Kidney (tissue), 22 donors: Measurements from ENCODE around the gene PGRMC1. TPM values are rescaled to one million over a fixed set of nuclear protein-coding genes. Genes with fewer than 3 reads are reported as not detected.

Experiments used
- DNase-seq, 5 donors: peaks; one replicate each; pipeline ENCODE4 v3.0.0-alpha.2; 2013 to 2020
- FAIRE-seq: peaks from 2 replicates; lab custom pipeline; 2012; peaks lifted over from hg19 to GRCh38; lab: Jason Lieb, UNC
- H3K27ac ChIP-seq, 2 donors: one replicate each; pipeline ENCODE4 v1.7.0; 2013; ENCODE audit warnings: low read depth in 2 of 2, low read length in 2 of 2, inconsistent platforms in 1 of 2
- H3K27me3 ChIP-seq: one replicate; pipeline ENCODE4 v1.7.1; 2013; ENCODE audit warnings: low read length, inconsistent platforms; ENCODE audit not compliant: control insufficient read depth, insufficient read depth
- H3K36me3 ChIP-seq, 3 donors: one replicate each; pipeline versions ENCODE4 v1.7.0 to v1.7.1; 2013; ENCODE audit warnings: low read length in 3 of 3, control low read depth in 1 of 3, inconsistent platforms in 1 of 3; ENCODE audit not compliant: insufficient read depth in 3 of 3, control insufficient read depth in 2 of 3
- H3K4me1 ChIP-seq, 3 donors: one replicate each; pipeline versions ENCODE4 v1.7.0 to v1.7.1; 2013; ENCODE audit warnings: low read length in 3 of 3, inconsistent platforms in 1 of 3, low read depth in 1 of 3; ENCODE audit not compliant: control insufficient read depth in 2 of 3, insufficient read depth in 2 of 3
- H3K4me3 ChIP-seq, 3 donors: one replicate each; pipeline versions ENCODE4 v1.7.0 to v1.8.1; 2013; ENCODE audit warnings: low read length in 3 of 3, control low read depth in 1 of 3, inconsistent platforms in 1 of 3
- H3K9ac ChIP-seq, 3 donors: one replicate each; pipeline versions ENCODE4 v1.7.0 to v1.7.1; 2013; ENCODE audit warnings: low read length in 3 of 3, control low read depth in 1 of 3, inconsistent platforms in 1 of 3
- H3K9me3 ChIP-seq, 3 donors: one replicate each; pipeline versions ENCODE4 v1.7.0 to v1.7.1; 2013; ENCODE audit warnings: low read length in 3 of 3, control low read depth in 1 of 3, inconsistent platforms in 1 of 3; ENCODE audit not compliant: control insufficient read depth in 2 of 3, insufficient read depth in 1 of 3
- intact Hi-C: fragments of 100-400 bp; cut with DNase I; formaldehyde crosslinking; loops from one replicate; pipeline ENCODE4 v1.11.1; 2022
- long read RNA-seq, 10 donors: library from polyadenylated mRNA in 1 of 10; unstranded in 1 of 10; transcript quantifications; one replicate each; pipeline ENCODE4 v2.0.0 and lab custom pipeline, GENCODE V29; 2021 to 2026
- polyA plus RNA-seq: library from polyadenylated mRNA; stranded (reverse); fragments of 350-450 nt; fragmentation: Illumina TruSeq; extraction: RNeasy Lipid Tissue Mini Kit (QIAGEN cat#74804); gene quantifications from one replicate; pipeline ENCODE4 v1.2.3, GENCODE V29; 2014; ENCODE audit warnings: low read depth, low replicate concordance; ENCODE audit not compliant: insufficient read depth
- total RNA-seq: library from RNA; stranded (reverse); fragmentation: NEBNext Ultra II Directional; extraction: Animal tissue kit (Norgen Biotek cat#: 25700); gene quantifications from one replicate; pipeline ENCODE4 v1.2.1, GENCODE V29; 2021
- TF ChIP-seq, protein P1 (sequence below): IDR thresholded peaks from 3 replicates; pipeline ENCODE4 v1.5.1; 2012; ENCODE audit warnings: mild to moderate bottlenecking, moderate library complexity, borderline replicate concordance; ENCODE audit not compliant: insufficient read depth; ENCODE audit errors: extremely low read depth
- donor health status: control.
- donor health status: control.
- donor health status: control.
- donor health status: control.
- donor health status: control.
- donor health status: DM: yes; HTN: yes; CAD: no.
- donor health status: Normal renal cell carcinoma (clear cell type).

The PGRMC1 gene
- total RNA-seq: 118 TPM
- polyA plus RNA-seq: 181 TPM
- long read RNA-seq, donor 1, transcript PGRMC1-201 (3 exons, 1,911 nt): major isoform, 60 of 66 reads
- long read RNA-seq, donor 1, partial matches to known transcripts: 6 of 66 reads
- long read RNA-seq, donor 1, other reads (novel, unspliced or antisense): 0 of 66 reads
- long read RNA-seq, donor 2, transcript PGRMC1-201 (3 exons, 1,911 nt): major isoform, 64 of 64 reads
- long read RNA-seq, donor 2, partial matches to known transcripts: 0 of 64 reads
- long read RNA-seq, donor 2, other reads (novel, unspliced or antisense): 0 of 64 reads
- long read RNA-seq, donor 3, transcript PGRMC1-201 (3 exons, 1,911 nt): major isoform, 87 of 93 reads
- long read RNA-seq, donor 3, partial matches to known transcripts: 0 of 93 reads
- long read RNA-seq, donor 3, other reads (novel, unspliced or antisense): 6 of 93 reads
- long read RNA-seq, donor 4, transcript PGRMC1-201 (3 exons, 1,911 nt): major isoform, 41 of 49 reads
- long read RNA-seq, donor 4, partial matches to known transcripts: 8 of 49 reads
- long read RNA-seq, donor 4, other reads (novel, unspliced or antisense): 0 of 49 reads
- long read RNA-seq, donor 5, transcript PGRMC1-201 (3 exons, 1,911 nt): major isoform, 7 of 7 reads
- long read RNA-seq, donor 5, partial matches to known transcripts: 0 of 7 reads
- long read RNA-seq, donor 5, other reads (novel, unspliced or antisense): 0 of 7 reads
- long read RNA-seq, donor 6, transcript PGRMC1-201 (3 exons, 1,911 nt): major isoform, 82 of 341 reads
- long read RNA-seq, donor 6, partial matches to known transcripts: 248 of 341 reads
- long read RNA-seq, donor 6, other reads (novel, unspliced or antisense): 11 of 341 reads
- long read RNA-seq, donor 7, transcript PGRMC1-201 (3 exons, 1,911 nt): major isoform, 81 of 98 reads
- long read RNA-seq, donor 7, partial matches to known transcripts: 14 of 98 reads
- long read RNA-seq, donor 7, other reads (novel, unspliced or antisense): 2 of 98 reads
- long read RNA-seq, donor 8, transcript PGRMC1-201 (3 exons, 1,911 nt): major isoform, 58 of 82 reads
- long read RNA-seq, donor 8, partial matches to known transcripts: 13 of 82 reads
- long read RNA-seq, donor 8, other reads (novel, unspliced or antisense): 11 of 82 reads
- long read RNA-seq, donor 9, transcript PGRMC1-201 (3 exons, 1,911 nt): major isoform, 34 of 41 reads
- long read RNA-seq, donor 9, partial matches to known transcripts: 7 of 41 reads
- long read RNA-seq, donor 9, other reads (novel, unspliced or antisense): 0 of 41 reads
- long read RNA-seq, donor 10, transcript PGRMC1-201 (3 exons, 1,911 nt): major isoform, 57 of 203 reads
- long read RNA-seq, donor 10, partial matches to known transcripts: 146 of 203 reads
- long read RNA-seq, donor 10, other reads (novel, unspliced or antisense): 0 of 203 reads

- H3K27me3 ChIP-seq: no peaks in the 10 kb centered on the region
- peak within 1 kb of the TSS; percentile 75 to 76 for H3K27ac ChIP-seq
- intact Hi-C loops: no loop called here
- peak within 1 kb of the TSS; percentile 4 to 87 (median 85) for H3K9ac ChIP-seq
- TF ChIP-seq, protein P1, sequence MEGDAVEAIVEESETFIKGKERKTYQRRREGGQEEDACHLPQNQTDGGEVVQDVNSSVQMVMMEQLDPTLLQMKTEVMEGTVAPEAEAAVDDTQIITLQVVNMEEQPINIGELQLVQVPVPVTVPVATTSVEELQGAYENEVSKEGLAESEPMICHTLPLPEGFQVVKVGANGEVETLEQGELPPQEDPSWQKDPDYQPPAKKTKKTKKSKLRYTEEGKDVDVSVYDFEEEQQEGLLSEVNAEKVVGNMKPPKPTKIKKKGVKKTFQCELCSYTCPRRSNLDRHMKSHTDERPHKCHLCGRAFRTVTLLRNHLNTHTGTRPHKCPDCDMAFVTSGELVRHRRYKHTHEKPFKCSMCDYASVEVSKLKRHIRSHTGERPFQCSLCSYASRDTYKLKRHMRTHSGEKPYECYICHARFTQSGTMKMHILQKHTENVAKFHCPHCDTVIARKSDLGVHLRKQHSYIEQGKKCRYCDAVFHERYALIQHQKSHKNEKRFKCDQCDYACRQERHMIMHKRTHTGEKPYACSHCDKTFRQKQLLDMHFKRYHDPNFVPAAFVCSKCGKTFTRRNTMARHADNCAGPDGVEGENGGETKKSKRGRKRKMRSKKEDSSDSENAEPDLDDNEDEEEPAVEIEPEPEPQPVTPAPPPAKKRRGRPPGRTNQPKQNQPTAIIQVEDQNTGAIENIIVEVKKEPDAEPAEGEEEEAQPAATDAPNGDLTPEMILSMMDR: no peak
- no peaks in the 10 kb centered on the region for H3K9me3 ChIP-seq
- no peaks in the 10 kb centered on the region for H3K36me3 ChIP-seq
- H3K4me1 ChIP-seq: peaks cover 0 to 5% (median 0%) of the 10 kb centered on the region in 3 donors
- no peak for FAIRE-seq
- DNase-seq: peak; percentile 84 to 94 (median 91)
- peak within 1 kb of the TSS; percentile 92 to 97 (median 92) for H3K4me3 ChIP-seq
Measured at GRCh38 chrX:119235872-119236622, at the start of gene PGRMC1. PGRMC1 (plus strand) TSS chrX:119236285; CDS start chrX:119236364, 79 bp downstream.

- H3K4me3 ChIP-seq: no peak overlapping the region
- TF ChIP-seq, protein P1: no peak
- intact Hi-C loops: no loop called here
Measured at GRCh38 chrX:119186763-119187162, 49.3 kb upstream of the PGRMC1 start.

DNA sequence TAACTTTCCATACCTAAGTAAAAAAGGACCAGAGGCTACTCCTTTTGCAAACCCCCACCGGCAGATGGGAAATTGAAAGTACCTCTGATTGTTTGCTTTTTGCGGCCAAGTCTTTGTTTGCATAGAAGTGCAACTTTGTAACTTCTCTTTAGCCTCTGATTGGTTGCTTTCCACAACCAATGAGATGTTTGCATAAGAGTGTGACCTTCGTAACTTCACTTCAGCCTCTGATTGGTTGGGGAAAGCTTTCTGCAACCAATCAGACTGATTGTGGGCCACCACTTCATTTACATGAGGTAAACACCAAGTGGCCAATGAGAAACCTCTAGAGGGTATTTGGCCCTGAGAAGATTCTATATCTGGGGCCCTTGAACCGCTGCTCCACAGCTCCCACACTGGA lies 48.8 kb upstream of the PGRMC1 start:
- H3K4me3 ChIP-seq: no peak overlapping the region
- H3K9me3 ChIP-seq: no peaks in the 10 kb centered on the region
- H3K27me3 ChIP-seq: no peaks in the 10 kb centered on the region
- DNase-seq (no peak), FAIRE-seq (no peak)
- intact Hi-C loops: no loop called here
- TF ChIP-seq, protein P1: no peak
- no peak overlapping the region for H3K27ac ChIP-seq
- no peaks in the 10 kb centered on the region for H3K4me1 ChIP-seq
- no peak overlapping the region for H3K9ac ChIP-seq
- no peaks in the 10 kb centered on the region for H3K36me3 ChIP-seq

More at GRCh38 chrX:119186763-119187162, 49.3 kb upstream of the PGRMC1 start:
- FAIRE-seq (no peak), DNase-seq (peak in 2 of 5 donors; percentile 21 to 50)
- H3K9ac ChIP-seq: no peak overlapping the region
- H3K36me3 ChIP-seq: no peaks in the 10 kb centered on the region
- no peaks in the 10 kb centered on the region for H3K4me1 ChIP-seq
- H3K27ac ChIP-seq: no peak overlapping the region
- H3K27me3 ChIP-seq: no peaks in the 10 kb centered on the region
- no peaks in the 10 kb centered on the region for H3K9me3 ChIP-seq
